ENCODE results near the gene BAIAP2L1.
"Not testable (repeated sequence)": the region's sequence is repeated elsewhere in the genome, so short reads cannot be mapped to it uniquely, and the experiment has no call there.

Gene BAIAP2L1

GRCh38 chr7:98398567-98399372 is 2.1 kb downstream of the BAIAP2L1 start:
- DNase-seq: no peak

- DNase-seq: no peak
These were observed 4.1 kb downstream of the BAIAP2L1 start for GRCh38 chr7:98396768-98397167.

- no peak for DNase-seq
These were observed 4.9 kb downstream of the BAIAP2L1 start for GRCh38 chr7:98395951-98396350.

DNA sequence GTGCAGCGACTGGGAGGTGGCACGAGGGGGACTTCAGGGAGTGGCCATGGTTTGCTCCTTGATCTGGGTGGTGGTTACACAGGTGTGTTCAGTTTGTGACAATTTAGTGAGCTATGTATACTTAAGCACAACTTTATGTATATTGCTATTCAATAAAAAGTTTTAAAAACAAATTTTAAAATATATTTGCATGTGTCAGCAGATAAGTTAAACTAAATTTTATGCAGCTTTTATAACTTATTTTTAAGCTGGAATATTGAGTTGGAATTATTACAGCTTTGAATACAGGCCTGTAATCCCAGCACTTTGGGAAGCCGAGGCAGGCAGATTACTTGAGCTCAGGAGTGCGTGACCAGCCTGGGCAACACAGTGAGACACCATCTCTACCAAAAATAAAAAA is 5.4 kb downstream of the BAIAP2L1 start:
- no peak for DNase-seq

- peak; percentile 36 for DNase-seq
These were observed 6.5 kb downstream of the BAIAP2L1 start for GRCh38 chr7:98394377-98394836.

DNA sequence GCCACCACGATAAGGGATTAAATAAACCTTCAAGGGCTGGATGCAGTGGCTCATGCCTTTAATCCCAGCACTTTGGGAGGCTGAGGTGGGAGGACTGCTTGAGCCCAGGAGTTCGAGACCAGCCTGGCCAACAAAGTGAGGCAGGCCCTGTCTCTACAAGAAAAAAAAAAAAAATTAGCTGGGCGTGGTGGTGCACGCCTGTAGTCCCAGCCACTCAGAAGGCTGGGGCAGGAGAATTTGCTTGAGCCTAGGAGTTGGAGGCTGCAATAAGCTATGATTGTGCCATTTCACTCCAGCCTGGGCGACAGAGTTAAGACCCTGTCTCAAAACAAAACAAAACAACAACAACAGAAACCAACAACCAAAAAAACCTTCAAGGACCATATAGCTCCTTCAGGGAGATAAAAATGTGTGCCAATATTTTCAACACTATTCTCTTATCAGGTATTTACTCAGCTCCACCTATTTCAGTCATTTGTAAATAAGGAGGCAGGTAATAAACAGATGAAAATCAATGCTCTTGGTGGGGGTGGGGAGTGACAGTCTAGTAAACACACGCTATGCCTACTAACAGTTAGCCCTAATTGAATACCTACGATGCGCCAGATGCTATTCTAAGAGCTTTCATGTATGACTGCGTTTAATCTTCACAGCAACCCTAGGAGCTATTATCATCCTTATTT is 13.2 kb downstream of the BAIAP2L1 start:
- DNase-seq: no peak

DNA sequence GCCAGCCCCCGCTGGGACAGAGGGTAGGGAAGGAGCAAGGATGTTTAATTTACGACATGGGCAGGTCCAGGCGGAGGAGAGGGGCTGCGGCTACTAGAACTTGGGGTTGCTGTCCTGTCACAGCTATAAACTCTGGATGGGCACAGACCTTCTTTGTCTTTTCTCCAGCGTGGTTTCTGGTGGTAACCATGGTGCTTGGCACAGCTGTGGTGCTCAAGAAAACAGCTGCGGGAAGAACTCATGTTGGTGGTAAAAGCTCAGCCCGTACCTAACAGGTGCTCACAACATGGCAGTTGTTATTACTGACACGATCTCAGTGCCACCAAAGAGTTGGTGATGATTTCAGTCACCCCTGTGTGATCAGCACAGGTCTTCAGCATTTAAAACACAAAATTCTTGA is 13.8 kb downstream of the BAIAP2L1 start:
- DNase-seq: peak; percentile 57

DNA sequence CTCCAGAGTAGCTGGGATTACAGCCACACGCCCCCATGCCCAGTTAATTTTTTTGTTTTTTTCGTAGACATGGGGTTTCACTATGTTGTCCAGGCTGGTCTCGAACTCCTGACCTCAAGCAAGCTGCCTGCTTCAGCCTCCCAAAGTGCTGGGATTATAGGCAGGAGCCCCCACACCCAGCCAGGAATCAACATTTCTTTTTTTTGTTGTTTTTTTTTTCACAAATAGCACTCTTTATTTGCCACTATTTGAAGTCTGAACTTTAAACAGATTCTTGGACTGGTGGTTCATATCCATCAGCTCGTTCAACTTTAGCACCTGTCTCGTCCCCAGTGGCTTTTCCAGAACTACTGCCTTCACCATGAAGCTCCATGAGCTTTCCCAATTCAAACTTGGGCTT is 15.4 kb downstream of the BAIAP2L1 start:
- DNase-seq: not testable (repeated sequence)

- DNase-seq: no peak
These were observed 22.6 kb downstream of the BAIAP2L1 start for GRCh38 chr7:98378210-98378819.

DNA sequence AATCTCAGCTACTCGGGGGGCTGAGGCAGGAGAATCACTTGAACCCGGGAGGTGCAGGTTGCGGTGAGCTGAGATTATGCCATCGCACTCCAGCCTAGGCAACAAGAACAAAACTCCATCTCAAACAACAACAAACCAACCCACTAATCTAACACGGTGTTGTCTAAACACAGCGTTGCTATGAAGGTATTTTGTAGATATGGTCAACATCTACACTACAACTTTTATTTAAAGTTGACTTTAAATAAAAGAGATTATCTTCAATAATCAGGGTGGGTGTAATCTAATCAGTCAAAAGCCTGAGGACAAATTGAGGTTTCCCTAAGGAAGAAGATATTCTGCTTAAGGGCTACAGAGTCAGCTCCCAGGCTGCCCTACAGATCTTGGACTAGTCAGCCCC is 24.2 kb downstream of the BAIAP2L1 start:
- DNase-seq: no peak

- no peak for DNase-seq
These were observed 25.2 kb downstream of the BAIAP2L1 start for GRCh38 chr7:98375664-98376063.

GRCh38 chr7:98374285-98374680 is 26.6 kb downstream of the BAIAP2L1 start:
- DNase-seq: no peak

- no peak for DNase-seq
These were observed 27.9 kb downstream of the BAIAP2L1 start for GRCh38 chr7:98372993-98373392.

GRCh38 chr7:98369726-98370125 is 31.2 kb downstream of the BAIAP2L1 start:
- no peak for DNase-seq

DNA sequence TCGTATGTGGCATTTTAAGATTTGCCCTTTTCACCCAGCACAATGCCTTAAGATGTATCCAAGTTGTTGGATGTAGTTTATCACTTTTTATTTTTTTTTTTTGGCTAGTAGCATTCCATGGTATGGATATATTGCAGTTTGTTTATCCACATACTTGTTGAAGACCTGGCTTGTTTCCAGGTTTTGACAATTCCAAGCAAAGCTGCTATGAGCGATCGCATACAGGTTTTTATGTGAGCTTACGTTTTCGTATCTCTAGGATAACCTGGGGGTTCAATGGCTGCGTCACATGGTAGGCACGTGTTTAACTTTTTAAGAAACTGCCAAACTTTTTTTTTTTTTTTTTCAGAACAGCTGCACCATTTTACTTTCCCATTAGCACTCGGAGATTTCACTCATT is 32.2 kb downstream of the BAIAP2L1 start:
- no peak for DNase-seq

DNA sequence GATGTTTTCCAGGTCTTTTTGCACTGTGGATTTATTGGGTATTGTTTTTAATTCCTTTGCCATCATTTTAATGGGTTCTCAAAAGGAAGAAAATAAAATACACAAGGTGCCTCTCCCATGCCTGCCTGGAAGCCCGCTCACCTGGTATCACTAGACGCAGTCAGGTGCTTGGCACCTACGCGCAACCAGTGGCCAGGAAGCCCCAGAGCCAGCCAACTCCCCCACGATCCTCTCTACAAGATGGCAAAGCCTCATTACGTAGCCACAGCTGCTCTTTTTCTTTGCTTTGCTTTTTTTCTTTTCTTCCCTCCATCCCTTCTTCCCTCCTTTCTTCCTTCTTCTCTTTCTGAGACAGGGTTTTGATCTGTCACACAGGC is 34.3 kb downstream of the BAIAP2L1 start:
- no peak for DNase-seq

- DNase-seq: no peak
These were observed 34.9 kb downstream of the BAIAP2L1 start for GRCh38 chr7:98365863-98366561.

DNA sequence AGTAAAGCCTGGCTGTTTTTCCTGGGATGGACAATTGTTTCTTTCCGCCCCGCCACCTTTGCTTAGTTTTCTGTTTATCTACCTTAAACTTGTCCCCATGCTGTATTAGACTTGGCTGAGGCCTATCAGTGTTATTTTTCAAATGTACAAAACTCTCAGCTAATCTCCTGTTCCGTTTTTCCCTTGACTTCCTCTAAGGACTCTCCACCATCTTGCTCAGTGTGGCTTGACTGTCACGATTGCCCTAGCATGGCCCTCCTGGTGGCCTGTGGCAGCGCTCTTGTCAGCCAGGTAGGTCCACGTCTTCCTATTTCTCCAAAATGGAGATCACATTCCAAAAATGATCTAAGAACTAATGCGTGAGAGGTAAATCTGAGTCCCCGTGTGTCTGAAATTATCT is 36.7 kb downstream of the BAIAP2L1 start:
- DNase-seq: no peak

DNA sequence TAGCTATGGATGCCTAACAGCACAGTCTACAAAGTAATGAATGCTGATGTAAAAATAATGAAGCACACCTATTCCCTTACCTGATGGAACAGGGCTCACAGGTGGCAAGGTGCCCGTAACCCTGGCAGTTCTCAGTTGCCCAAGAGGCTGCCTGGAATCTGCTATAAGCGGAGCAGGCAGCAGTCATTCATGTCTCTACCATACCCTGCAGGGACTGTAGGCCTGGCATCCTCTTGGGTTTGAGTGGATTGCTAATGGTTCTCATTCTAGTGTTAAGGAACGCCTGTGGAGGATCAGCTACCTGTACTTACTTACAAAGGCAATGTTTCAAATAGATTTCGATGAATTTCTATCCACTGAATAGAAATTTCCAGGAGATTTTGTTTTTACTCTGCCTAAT is 38.4 kb downstream of the BAIAP2L1 start:
- DNase-seq: no peak

DNA sequence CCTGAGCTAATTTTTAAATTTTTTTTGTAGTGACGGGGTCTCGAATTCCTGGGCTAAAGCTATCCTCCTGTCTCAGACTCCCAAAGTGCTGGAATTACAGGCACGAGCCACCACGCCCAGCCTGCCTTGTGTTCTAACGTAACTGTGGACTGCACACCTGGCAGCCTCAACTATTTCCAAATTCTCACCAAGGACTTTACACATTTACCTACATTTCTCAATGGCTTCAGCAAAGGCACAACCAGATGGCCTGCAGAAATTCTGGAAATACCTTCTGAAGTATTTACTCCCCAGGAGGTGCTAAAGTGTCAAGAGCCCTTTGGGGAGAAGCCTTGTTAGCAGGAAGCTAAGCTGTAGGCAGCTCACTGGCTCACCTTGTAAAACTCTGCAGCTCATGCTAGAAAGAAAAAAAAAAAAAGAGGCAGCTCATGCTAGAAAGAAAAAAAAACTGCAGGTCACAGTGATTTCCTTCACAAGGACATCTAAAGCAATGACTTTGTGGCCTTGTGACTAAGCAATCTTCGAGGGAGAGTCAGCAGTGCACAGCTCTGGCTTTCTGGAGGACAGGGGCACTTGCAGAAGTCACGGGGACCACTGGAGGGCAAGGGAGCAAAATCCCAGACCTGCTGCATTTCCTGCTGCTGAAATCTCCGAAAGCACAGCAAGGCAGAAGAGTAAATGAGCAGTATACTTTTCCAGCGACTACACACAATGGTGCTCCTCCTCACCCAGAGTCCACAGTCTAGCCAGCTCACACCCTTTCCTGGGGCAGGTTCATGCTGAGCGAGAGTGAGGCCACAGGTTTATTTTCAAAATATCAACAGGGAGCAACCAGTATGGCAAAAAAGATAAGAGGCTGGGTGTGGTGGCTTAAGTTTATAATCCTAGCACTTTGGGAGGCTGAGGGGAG is 40.4 kb downstream of the BAIAP2L1 start:
- DNase-seq: no peak

- DNase-seq: no peak
These were observed 41.5 kb downstream of the BAIAP2L1 start for GRCh38 chr7:98359395-98359794.

DNA sequence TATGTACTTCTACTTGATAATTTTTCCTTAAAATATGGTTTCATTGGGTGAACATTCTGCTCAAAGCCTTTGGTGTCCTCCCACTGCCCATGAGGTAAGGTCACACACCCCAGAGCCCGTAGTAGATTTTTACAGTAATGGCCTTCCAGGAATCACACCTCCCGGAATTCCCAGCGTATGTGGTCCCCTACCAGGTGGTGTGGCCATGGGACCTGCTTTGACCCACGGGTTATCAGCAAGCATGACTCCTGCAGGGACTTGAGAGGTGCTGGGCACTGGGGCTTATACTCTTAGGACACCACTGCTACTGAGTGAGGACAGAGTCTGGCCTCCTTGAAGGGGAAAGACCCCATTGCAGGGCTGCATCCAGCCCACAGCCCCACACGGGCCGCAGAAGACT is 42.2 kb downstream of the BAIAP2L1 start:
- DNase-seq: no peak
